ENCODE results near the gene LRRK1. TPM values are rescaled to one million over a fixed set of nuclear protein-coding genes. Genes with fewer than 3 reads are reported as not detected.

Gene LRRK1
- total and polyA plus RNA-seq, 7 donors: 7.1 to 27.4 (median 10.2) TPM

GRCh38 chr15:100959066-100960050, 40.2 kb downstream of the LRRK1 start:
- Histone ChIP-seq H3K4me1 (peaks cover 0 to 19% (median 16%) of the 10 kb centered on the region in 4 donors), H3K27me3 (no peaks in the 10 kb centered on the region), H3K4me3 (no peak overlapping the region), H3K27ac (peak overlapping the region in 1 of 4 donors; percentile 8), H3K36me3 (no peaks in the 10 kb centered on the region), H3K9me3 (no peaks in the 10 kb centered on the region)
- TF ChIP-seq POLR2AphosphoS5 (IDR thresholded peaks at IDR 0.05) (no peak), EP300 (IDR thresholded peaks at IDR 0.05) (no peak), CTCF (IDR thresholded peaks at IDR 0.05) (no peak), POLR2A (IDR thresholded peaks at IDR 0.05) (no peak)
- 80 to 87% methylated on average over 14 of the region's 14 CpGs for WGBS, 2 donors
- no peak for DNase-seq
- intact Hi-C loops (cut with DNase I): no loop called here

GRCh38 chr15:100966997-100967396, 47.8 kb downstream of the LRRK1 start:
- intact Hi-C loops (cut with DNase I): no loop called here
- Histone ChIP-seq H3K27ac (no peak overlapping the region), H3K9me3 (no peaks in the 10 kb centered on the region), H3K4me3 (no peak overlapping the region), H3K36me3 (no peaks in the 10 kb centered on the region), H3K4me1 (no peaks in the 10 kb centered on the region), H3K27me3 (peaks cover 0 to 5% (median 0%) of the 10 kb centered on the region in 3 donors)
- TF ChIP-seq POLR2AphosphoS5 (IDR thresholded peaks at IDR 0.05): no peak
- WGBS, 2 donors: 67 to 78% methylated on average over 4 of the region's 4 CpGs
- DNase-seq: no peak

- Histone ChIP-seq H3K9me3 (no peaks in the 10 kb centered on the region), H3K4me3 (no peak overlapping the region), H3K27ac (no peak overlapping the region), H3K36me3 (no peaks in the 10 kb centered on the region), H3K27me3 (peaks cover 0 to 16% (median 5%) of the 10 kb centered on the region in 3 donors), H3K4me1 (peaks cover 0 to 5% (median 5%) of the 10 kb centered on the region in 4 donors)
- DNase-seq: no peak
- TF ChIP-seq POLR2A (IDR thresholded peaks at IDR 0.05) (no peak), EP300 (IDR thresholded peaks at IDR 0.05) (no peak), CTCF (IDR thresholded peaks at IDR 0.05) (no peak), POLR2AphosphoS5 (IDR thresholded peaks at IDR 0.05) (no peak)
- intact Hi-C loops (cut with DNase I): no loop called here
- 81 to 87% methylated on average over 3 of the region's 3 CpGs for WGBS, 2 donors
Measured at GRCh38 chr15:100968050-100968966, 49.2 kb downstream of the LRRK1 start.

GRCh38 chr15:100972975-100973350, 53.8 kb downstream of the LRRK1 start:
- TF ChIP-seq CTCF (IDR thresholded peaks at IDR 0.05) (no peak), EP300 (IDR thresholded peaks at IDR 0.05) (no peak), POLR2A (IDR thresholded peaks at IDR 0.05) (no peak), POLR2AphosphoS5 (IDR thresholded peaks at IDR 0.05) (no peak)
- Histone ChIP-seq H3K4me1 (peaks cover 0 to 13% (median 12%) of the 10 kb centered on the region in 4 donors), H3K27me3 (peaks cover 0 to 24% (median 12%) of the 10 kb centered on the region in 3 donors), H3K27ac (no peak overlapping the region), H3K36me3 (no peaks in the 10 kb centered on the region), H3K4me3 (peak overlapping the region in 3 of 4 donors; percentile 24 to 49 (median 43)), H3K9me3 (no peaks in the 10 kb centered on the region)
- 29 to 51% methylated on average over 36 of the region's 36 CpGs for WGBS, 2 donors
- DNase-seq: no peak
- intact Hi-C loops (cut with DNase I): no loop called here

Data from sigmoid colon (tissue), 7 donors.